Activated T-cell treated with anti-CD3 and anti-CD28 coated beads for 48 hours (primary cell): Measurements from ENCODE around the gene PLA2G4B.
A peak's percentile ranks its signal among the peaks of the same experiment; 100 is the strongest.

Experiments
- DNase-seq: peaks from one replicate; pipeline ENCODE4 v3.0.0-alpha.2; 2020; ENCODE audit warnings: low read depth

Gene PLA2G4B

GRCh38 chr15:41827880-41828806 is 10.5 kb upstream of the PLA2G4B start, which contains the start of gene JMJD7:
JMJD7 (plus strand) TSS chr15:41828092; CDS start chr15:41828125, 33 bp downstream.
- peak; percentile 93 for DNase-seq

GRCh38 chr15:41828807-41829141 is 9.9 kb upstream of the PLA2G4B start:
- DNase-seq, result no peak

- no peak for DNase-seq
These were observed 8.5 kb upstream of the PLA2G4B start for GRCh38 chr15:41829959-41830646.

GRCh38 chr15:41831291-41831690 is 7.4 kb upstream of the PLA2G4B start:
- peak; percentile 35 for DNase-seq

- no peak for DNase-seq
These were observed 6.4 kb upstream of the PLA2G4B start for GRCh38 chr15:41832208-41832607.

DNA sequence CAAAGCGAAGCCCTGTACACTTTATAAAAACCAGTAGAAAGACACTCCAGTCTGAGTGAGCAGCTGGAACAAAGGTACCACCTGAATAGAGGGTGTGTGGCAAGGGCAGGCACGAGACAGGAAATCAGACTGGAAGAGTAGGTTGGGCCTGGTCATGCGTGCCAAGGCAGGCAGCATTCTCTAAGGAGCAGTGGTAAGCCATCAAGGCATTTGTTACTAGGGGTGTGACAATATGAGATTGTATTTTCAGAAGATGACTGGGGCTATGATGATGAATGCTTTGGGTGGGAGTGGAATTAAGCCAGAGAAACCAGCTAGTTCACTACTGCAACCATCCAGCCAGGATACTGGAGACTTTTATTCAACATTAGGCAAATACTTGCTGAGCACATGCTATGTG is 5.8 kb upstream of the PLA2G4B start:
- no peak for DNase-seq

DNA sequence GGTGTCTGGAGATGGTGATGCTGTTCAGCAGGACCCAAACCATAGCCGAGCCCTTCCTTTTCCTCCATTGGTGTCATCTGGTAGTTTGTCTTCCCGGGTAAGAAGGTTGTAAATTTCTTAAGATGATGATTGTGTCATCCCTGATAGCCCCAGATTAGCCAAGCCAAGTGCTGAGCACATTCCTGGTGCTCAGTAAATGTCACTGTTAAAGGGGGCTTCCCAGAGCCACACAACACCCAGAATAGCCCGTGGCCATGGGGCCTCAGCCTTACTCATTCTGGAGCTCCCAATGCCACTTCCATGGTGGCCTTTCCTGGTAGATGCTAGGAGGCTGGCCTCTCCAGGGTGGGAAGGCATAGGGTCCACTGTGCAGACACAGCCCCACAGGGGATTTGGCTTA is 4.6 kb upstream of the PLA2G4B start:
- DNase-seq, result no peak

GRCh38 chr15:41836073-41836472 is 2.6 kb upstream of the PLA2G4B start:
- DNase-seq, result no peak

GRCh38 chr15:41836713-41837454 is 1.8 kb upstream of the PLA2G4B start:
- DNase-seq, result no peak

DNA sequence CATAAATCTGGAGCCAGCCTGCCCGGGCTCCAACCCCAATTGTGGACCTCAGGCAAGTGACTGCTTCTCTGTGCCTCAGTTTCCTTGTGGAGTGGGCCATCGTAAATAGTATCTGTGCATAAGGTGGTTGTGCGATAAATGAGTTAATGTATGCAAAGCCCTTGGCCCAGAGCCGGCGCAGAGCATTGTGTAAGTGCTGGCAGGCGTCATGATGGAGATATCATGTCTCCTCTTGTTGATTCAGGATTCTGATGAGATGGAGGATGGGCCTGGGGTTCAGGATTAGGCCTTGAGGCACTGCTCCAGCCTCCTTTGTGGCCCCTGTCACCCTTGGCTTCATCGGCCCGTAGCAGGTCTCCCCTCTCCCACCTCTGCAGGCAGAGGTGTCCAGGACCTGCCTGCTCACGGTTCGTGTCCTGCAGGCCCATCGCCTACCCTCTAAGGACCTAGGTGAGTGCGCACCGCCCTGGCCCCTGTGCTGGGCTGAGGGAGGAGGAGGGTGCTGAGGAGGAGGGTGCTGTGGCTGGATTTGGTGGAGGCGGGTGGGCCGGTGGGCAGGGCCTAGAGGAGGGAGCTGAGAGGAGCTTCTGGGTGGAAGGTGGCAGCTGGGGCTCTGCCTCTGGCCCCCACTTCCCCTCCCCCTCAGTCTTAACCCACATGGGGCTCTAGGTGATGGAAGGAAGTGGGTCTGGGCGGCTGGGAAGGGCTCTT is 1.3 kb downstream of the PLA2G4B start:
- no peak for DNase-seq

- DNase-seq, result no peak
These were observed 2.0 kb downstream of the PLA2G4B start for GRCh38 chr15:41840673-41841072.

GRCh38 chr15:41841131-41841530 is 2.5 kb downstream of the PLA2G4B start:
- no peak for DNase-seq

DNA sequence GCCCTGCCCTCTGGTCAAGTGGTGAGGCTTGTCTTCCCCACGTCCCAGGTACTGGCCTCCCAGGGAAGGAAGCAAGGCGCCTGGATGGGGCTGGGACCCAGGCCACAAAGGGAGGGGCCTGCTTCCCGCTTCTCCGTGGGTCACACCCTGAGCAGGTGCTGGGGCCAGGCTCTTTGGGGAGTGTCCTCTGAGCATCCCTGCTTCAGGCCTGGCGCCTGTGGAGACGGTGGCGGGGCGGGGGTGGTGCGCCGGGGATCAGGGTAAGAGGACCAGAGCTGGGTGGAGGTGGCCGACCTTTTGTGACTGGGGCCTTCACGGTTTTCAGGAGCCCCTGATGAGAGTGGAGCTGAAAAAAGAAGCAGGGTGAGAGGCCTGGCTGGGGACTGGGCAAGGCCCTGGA is 3.6 kb downstream of the PLA2G4B start:
- no peak for DNase-seq

- DNase-seq, result no peak
These were observed 4.9 kb downstream of the PLA2G4B start for GRCh38 chr15:41843571-41843970.

- DNase-seq, result no peak
These were observed 6.2 kb downstream of the PLA2G4B start for GRCh38 chr15:41844814-41845213.

DNA sequence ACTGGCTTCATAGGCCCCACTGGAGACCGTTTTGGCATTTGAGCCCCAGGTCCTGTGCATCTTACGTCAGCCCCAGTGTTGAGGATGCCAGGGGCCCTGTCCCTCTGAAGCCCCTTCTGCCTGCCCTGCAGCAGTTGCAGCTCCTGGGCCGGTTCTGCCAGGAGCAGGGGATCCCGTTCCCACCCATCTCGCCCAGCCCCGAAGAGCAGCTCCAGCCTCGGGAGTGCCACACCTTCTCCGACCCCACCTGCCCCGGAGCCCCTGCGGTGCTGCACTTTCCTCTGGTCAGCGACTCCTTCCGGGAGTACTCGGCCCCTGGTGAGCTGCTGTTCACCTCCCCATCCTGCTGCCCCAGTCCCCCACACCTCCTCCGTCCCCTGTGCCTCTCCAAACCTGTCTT is 8.6 kb downstream of the PLA2G4B start:
- no peak for DNase-seq

- no peak for DNase-seq
These were observed 9.3 kb downstream of the PLA2G4B start for GRCh38 chr15:41847981-41848380.

- DNase-seq, result peak; percentile 59
These were observed 10.0 kb downstream of the PLA2G4B start for GRCh38 chr15:41848631-41849030.

DNA sequence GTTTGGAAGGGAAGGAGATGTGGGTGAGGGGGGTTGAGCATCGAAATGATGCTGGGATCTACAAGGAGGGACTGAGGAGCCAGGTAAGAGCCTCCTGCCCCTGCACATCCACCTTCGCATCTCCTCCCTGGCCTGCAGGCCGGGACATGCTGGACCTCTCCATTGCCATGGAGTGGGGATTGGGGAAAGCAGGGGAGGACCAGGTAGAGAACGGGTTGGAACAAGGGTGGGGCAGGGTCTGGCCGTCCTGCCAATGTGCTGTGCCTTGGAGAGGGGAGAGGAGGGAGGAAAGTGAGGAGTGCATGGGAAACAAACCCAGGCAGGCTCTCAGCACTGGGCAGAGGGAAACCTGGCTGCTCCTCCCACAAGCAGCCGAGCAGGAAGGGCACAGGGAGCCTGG is 10.6 kb downstream of the PLA2G4B start:
- no peak for DNase-seq

- no peak for DNase-seq
These were observed 11.2 kb downstream of the PLA2G4B start for GRCh38 chr15:41849861-41850260.

GRCh38 chr15:41850482-41851166 is 12.0 kb downstream of the PLA2G4B start:
- no peak for DNase-seq

DNA sequence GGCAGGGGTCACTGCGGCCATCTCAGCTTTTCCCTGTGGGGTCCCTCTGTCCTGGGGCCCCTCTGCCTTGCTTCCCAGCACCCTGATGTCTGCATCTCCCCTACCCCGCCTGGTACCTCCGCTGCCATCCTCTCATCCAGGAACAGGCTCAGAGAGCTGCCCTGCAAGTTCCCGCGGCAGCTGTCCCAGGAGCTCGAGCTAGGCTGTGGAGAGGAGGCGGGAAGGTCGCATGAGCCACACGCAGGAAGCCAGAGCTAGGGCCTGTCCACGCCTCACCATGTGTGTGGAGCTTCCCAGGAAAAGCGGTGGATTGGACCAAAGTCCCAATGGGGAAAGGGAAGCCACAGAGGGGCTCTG is 12.5 kb downstream of the PLA2G4B start:
- DNase-seq, result no peak
